GM13977 (cell line): ENCODE measurements around the gene NAB2.

Experiments
- DNase-seq: peaks from one replicate; pipeline ENCODE4 v3.0.0; 2012; ENCODE audit warnings: low spot score
- CTCF ChIP-seq: IDR thresholded peaks from 2 replicates; pipeline ENCODE4 v1.5.1; 2012; ENCODE audit warnings: mild to moderate bottlenecking, control low read depth; ENCODE audit not compliant: insufficient read depth; ENCODE audit errors: extremely low read depth, missing control alignments
- in situ Hi-C: fragments of 300-500 bp; cut with MboI; formaldehyde crosslinking; loops from one replicate; pipeline ENCODE4 v1.12.0; 2022; ENCODE audit warnings: low sequenced_read_pairs, low pct_unique_long_range_greater_than_20kb, mixed read lengths, inconsistent platforms; ENCODE audit not compliant: unreplicated experiment

The NAB2 gene

GRCh38 chr12:57099047-57099714 lies 10.3 kb downstream of the NAB2 start:
- in situ Hi-C loops: no loop called here
- no peak for TF ChIP-seq CTCF

GRCh38 chr12:57099766-57100165 lies 10.9 kb downstream of the NAB2 start:
- DNase-seq: no peak
- in situ Hi-C loops: no loop called here
- TF ChIP-seq CTCF: no peak

More at GRCh38 chr12:57099047-57099714, 10.3 kb downstream of the NAB2 start:
- no peak for DNase-seq

GRCh38 chr12:57101892-57102695 lies 13.2 kb downstream of the NAB2 start:
- DNase-seq: peak; percentile 5
- TF ChIP-seq CTCF: no peak
- in situ Hi-C loops: no loop called here

GRCh38 chr12:57103856-57104255 lies 14.9 kb downstream of the NAB2 start:
- TF ChIP-seq CTCF: no peak
- in situ Hi-C loops: no loop called here
- no peak for DNase-seq

- in situ Hi-C loops: no loop called here
- no peak for DNase-seq
- no peak for TF ChIP-seq CTCF
Observed at GRCh38 chr12:57104292-57104910, 15.5 kb downstream of the NAB2 start.

- no peak for DNase-seq
- no peak for TF ChIP-seq CTCF
- in situ Hi-C loops: no loop called here
Observed at GRCh38 chr12:57105011-57105753, 16.3 kb downstream of the NAB2 start.
